Thyroid gland (tissue), 4 donors: ENCODE measurements around the gene CEP131. TPM values are rescaled to one million over a fixed set of nuclear protein-coding genes. Genes with fewer than 3 reads are reported as not detected.
"Not testable (repeated sequence)": the region's sequence is repeated elsewhere in the genome, so short reads cannot be mapped to it uniquely, and the experiment has no call there.

Experiments used
- DNase-seq, 2 donors: peaks; one replicate each; pipeline ENCODE4 v3.0.0-alpha.2; 2019
- H3K27ac ChIP-seq, 3 donors: fragments of 200-600 bp; sonication (generic); 1 replicate in 2 of 3; 2 replicates in 1 of 3; pipeline ENCODE4 v1.5.1; 2016 to 2019; ENCODE audit warnings: mild to moderate bottlenecking in 1 of 3, moderate library complexity in 1 of 3
- H3K27me3 ChIP-seq: fragments of 200-600 bp; sonication (generic); one replicate; pipeline ENCODE4 v1.5.1; 2019
- H3K36me3 ChIP-seq, 2 donors: fragments of 200-600 bp; sonication (generic); one replicate each; pipeline ENCODE4 v1.5.1; 2016 to 2019
- H3K4me1 ChIP-seq, 2 donors: fragments of 200-600 bp; sonication (generic); one replicate each; pipeline ENCODE4 v1.5.1; 2017 to 2019
- H3K4me3 ChIP-seq, 3 donors: fragments of 200-600 bp; sonication (generic); replicated peaks in 1 of 3; 1 replicate in 2 of 3; 2 replicates in 1 of 3; pipeline ENCODE4 v1.5.1; 2016; ENCODE audit warnings: mild to moderate bottlenecking in 1 of 3
- H3K9me3 ChIP-seq: fragments of 200-600 bp; sonication (generic); one replicate; pipeline ENCODE4 v1.5.1; 2017
- CTCF ChIP-seq, 6 experiments: fragments of 200-600 bp in 3 of 6; fragments of 450-650 bp in 3 of 6; sonication (generic) in 3 of 6; IDR thresholded peaks; one replicate each; pipeline ENCODE4 v1.5.1; 2016 to 2019; ENCODE audit warnings: antibody characterized with exemption in 6 of 6, mild to moderate bottlenecking in 2 of 6, inconsistent platforms in 1 of 6, moderate library complexity in 1 of 6
- POLR2A ChIP-seq, 2 donors: fragments of 450-650 bp; IDR thresholded peaks; one replicate each; pipeline ENCODE4 v1.6.1; 2017; ENCODE audit warnings: antibody characterized with exemption in 2 of 2, mild to moderate bottlenecking in 2 of 2, moderate library complexity in 1 of 2
- WGBS, 2 donors: methylation state at CpG; one replicate each; pipeline ENCODE4 v1.1.5; 2017; 5-methylcytosine and 5-hydroxymethylcytosine counted together
- intact Hi-C: fragments of 100-400 bp; cut with DNase I; formaldehyde crosslinking; loops from one replicate; pipeline ENCODE4 v1.15.1; 2023
- total RNA-seq, 4 donors: library from RNA; depleted of rRNA; stranded (reverse); fragments of >200 nt; gene quantifications; one replicate each; pipeline ENCODE4 v1.2.3, GENCODE V29; 2016

The CEP131 gene
- total RNA-seq, 4 donors from 2014 or later: 6.9 to 12.0 (median 8.6) TPM

- no peak overlapping the region for H3K4me3 ChIP-seq
- intact Hi-C loops: no loop called here
These were observed 63.8 kb downstream of the CEP131 start for GRCh38 chr17:81158688-81159590.

GRCh38 chr17:81157848-81158687, 64.7 kb downstream of the CEP131 start:
- Histone ChIP-seq H3K4me1 (no peaks in the 10 kb centered on the region), H3K36me3 (no peaks in the 10 kb centered on the region), H3K9me3 (no peaks in the 10 kb centered on the region), H3K27ac (no peak overlapping the region), H3K4me3 (no peak overlapping the region), H3K27me3 (no peaks in the 10 kb centered on the region)
- 88 to 89% methylated on average over 23 to 36 of the region's 39 CpGs for WGBS, 2 donors
- TF ChIP-seq CTCF (IDR thresholded peaks at IDR 0.05) (no peak), POLR2A (IDR thresholded peaks at IDR 0.05) (no peak)
- no peak for DNase-seq
- intact Hi-C loops: no loop called here

More at GRCh38 chr17:81158688-81159590, 63.8 kb downstream of the CEP131 start:
- H3K4me1 ChIP-seq: no peaks in the 10 kb centered on the region
- no peaks in the 10 kb centered on the region for H3K27me3 ChIP-seq
- no peak overlapping the region for H3K27ac ChIP-seq
- TF ChIP-seq CTCF (IDR thresholded peaks at IDR 0.05) (no peak), POLR2A (IDR thresholded peaks at IDR 0.05) (no peak)
- no peaks in the 10 kb centered on the region for H3K36me3 ChIP-seq
- no peaks in the 10 kb centered on the region for H3K9me3 ChIP-seq
- WGBS, 2 donors: 88 to 91% methylated on average over 18 to 39 of the region's 43 CpGs
- DNase-seq: no peak

- TF ChIP-seq CTCF (IDR thresholded peaks at IDR 0.05) (no peak), POLR2A (IDR thresholded peaks at IDR 0.05) (no peak)
- no peak overlapping the region for H3K4me3 ChIP-seq
- no peaks in the 10 kb centered on the region for H3K4me1 ChIP-seq
- H3K9me3 ChIP-seq: no peaks in the 10 kb centered on the region
- WGBS, 2 donors: 92 to 94% methylated on average over 14 to 37 of the region's 38 CpGs
- no peak overlapping the region for H3K27ac ChIP-seq
- H3K27me3 ChIP-seq: no peaks in the 10 kb centered on the region
- H3K36me3 ChIP-seq: no peaks in the 10 kb centered on the region
- no peak for DNase-seq
- intact Hi-C loops: no loop called here
These were observed 65.6 kb downstream of the CEP131 start for GRCh38 chr17:81156866-81157805.

GRCh38 chr17:81154961-81155360, 67.8 kb downstream of the CEP131 start:
- H3K27ac ChIP-seq: no peak overlapping the region
- 97% methylated on average over 18 of the region's 18 CpGs for WGBS, 2 donors
- intact Hi-C loops: no loop called here
- H3K9me3 ChIP-seq: no peaks in the 10 kb centered on the region
- TF ChIP-seq CTCF (IDR thresholded peaks at IDR 0.05): no peak
- no peak for TF ChIP-seq POLR2A (IDR thresholded peaks at IDR 0.05)
- H3K4me1 ChIP-seq: peaks cover 0 to 9% of the 10 kb centered on the region in 2 donors
- DNase-seq: no peak
- H3K4me3 ChIP-seq: no peak overlapping the region
- H3K27me3 ChIP-seq: no peaks in the 10 kb centered on the region
- H3K36me3 ChIP-seq: no peaks in the 10 kb centered on the region

GRCh38 chr17:81154016-81154415, 68.7 kb downstream of the CEP131 start:
- H3K27ac ChIP-seq, H3K4me1 ChIP-seq, intact Hi-C loops, H3K27me3 ChIP-seq, H3K36me3 ChIP-seq, H3K4me3 ChIP-seq, DNase-seq, H3K9me3 ChIP-seq: not testable (repeated sequence)
- WGBS, 2 donors: 90 to 93% methylated on average over 9 of the region's 9 CpGs
